GM23338 (cell line): Measurements from ENCODE around the gene CCDC9B. TPM values are rescaled to one million over a fixed set of nuclear protein-coding genes. Genes with fewer than 3 reads are reported as not detected.

ENCODE experiments used
- ATAC-seq: fragments of 200-7000 bp; cut with Tn5 transposase; 3 replicates; pipeline ENCODE4 v1.9.1; 2020
- DNase-seq: peaks from one replicate; pipeline ENCODE4 v3.0.0-alpha.2; 2015; ENCODE audit warnings: low spot score
- H2AFZ ChIP-seq: fragments of 200-600 bp; sonication (generic); 2 replicates; pipeline ENCODE4 v1.8.0; 2016; ENCODE audit warnings: antibody characterized with exemption, mild to moderate bottlenecking, moderate library complexity
- H3F3A ChIP-seq: fragments of 200-600 bp; sonication (generic); replicated peaks from 2 replicates; pipeline ENCODE4 v1.8.0; 2017; ENCODE audit warnings: antibody characterized with exemption, mixed run types, low read depth
- H3K27ac ChIP-seq: fragments of 200-600 bp; sonication (generic); 2 replicates; pipeline ENCODE4 v1.6.1; 2016; ENCODE audit warnings: low read depth
- H3K27me3 ChIP-seq: fragments of 200-600 bp; sonication (generic); 2 replicates; pipeline ENCODE4 v1.8.0; 2016; ENCODE audit warnings: mild to moderate bottlenecking, mixed run types, moderate library complexity; ENCODE audit not compliant: insufficient read depth
- H3K36me3 ChIP-seq: fragments of 200-600 bp; sonication (generic); 2 replicates; pipeline ENCODE4 v1.8.0; 2016; ENCODE audit warnings: mild to moderate bottlenecking; ENCODE audit not compliant: insufficient read depth
- H3K4me1 ChIP-seq: fragments of 200-600 bp; sonication (generic); 2 replicates; pipeline ENCODE4 v1.8.0; 2016; ENCODE audit warnings: mild to moderate bottlenecking, moderate library complexity; ENCODE audit not compliant: insufficient read depth
- H3K4me2 ChIP-seq: fragments of 200-600 bp; sonication (generic); 2 replicates; pipeline ENCODE4 v1.7.1; 2017; ENCODE audit warnings: mixed run types
- H3K4me3 ChIP-seq: fragments of 200-600 bp; sonication (generic); 2 replicates; pipeline ENCODE4 v1.6.1; 2016; ENCODE audit warnings: mixed run types
- H3K79me2 ChIP-seq: fragments of 200-600 bp; sonication (generic); replicated peaks from 2 replicates; pipeline ENCODE4 v1.8.0; 2017; ENCODE audit warnings: mild to moderate bottlenecking; ENCODE audit not compliant: insufficient read depth
- H3K9me2 ChIP-seq: fragments of 200-600 bp; sonication (generic); 2 replicates; pipeline ENCODE4 v1.8.0; 2017; ENCODE audit not compliant: insufficient read depth
- H4K20me1 ChIP-seq: fragments of 200-600 bp; sonication (generic); replicated peaks from 2 replicates; pipeline ENCODE4 v1.8.0; 2017; ENCODE audit warnings: mild to moderate bottlenecking; ENCODE audit not compliant: insufficient read depth
- H3K27ac Mint-ChIP-seq: 2 replicates; pipeline ENCODE4 v1.8.0; 2020; ENCODE audit warnings: inconsistent platforms, mild to moderate bottlenecking, moderate library complexity, mixed read lengths
- H3K27me3 Mint-ChIP-seq: 3 replicates; pipeline ENCODE4 v1.8.0; 2022; ENCODE audit warnings: low read depth, mild to moderate bottlenecking, moderate library complexity, mixed read lengths, inconsistent platforms; ENCODE audit not compliant: insufficient read depth, poor library complexity
- H3K36me3 Mint-ChIP-seq: 3 replicates; pipeline ENCODE4 v1.8.0; 2021; ENCODE audit warnings: low read depth, mild to moderate bottlenecking, inconsistent platforms, moderate library complexity, mixed read lengths
- H3K4me1 Mint-ChIP-seq: 3 replicates; pipeline ENCODE4 v1.8.0; 2020; ENCODE audit warnings: mild to moderate bottlenecking, inconsistent platforms, mixed read lengths
- H3K4me3 Mint-ChIP-seq: 3 replicates; pipeline ENCODE4 v1.8.0; 2021; ENCODE audit warnings: moderate library complexity, mild to moderate bottlenecking, inconsistent platforms, mixed read lengths
- H3K9me3 Mint-ChIP-seq: 3 replicates; pipeline ENCODE4 v1.8.0; 2020; ENCODE audit warnings: moderate library complexity, mild to moderate bottlenecking, inconsistent platforms, mixed read lengths
- CTCF ChIP-seq, 2 experiments: fragments of 200-600 bp in 1 of 2; sonication (generic) in 1 of 2; conservative IDR thresholded peaks; 2 replicates each; pipeline versions ENCODE4 v1.5.1 to v1.6.1; 2016 to 2017; ENCODE audit warnings: antibody characterized with exemption in 2 of 2, low read depth in 2 of 2, mild to moderate bottlenecking in 2 of 2, moderate library complexity in 1 of 2
- ETS1 ChIP-seq: IDR thresholded peaks from 2 replicates; pipeline ENCODE4 v1.6.1; 2016; ENCODE audit warnings: antibody characterized with exemption
- EZH2 ChIP-seq: fragments of 200-600 bp; sonication (generic); IDR thresholded peaks from one replicate; pipeline ENCODE4 v1.8.0; 2017; ENCODE audit warnings: antibody characterized with exemption, mild to moderate bottlenecking, low read depth; ENCODE audit not compliant: unreplicated experiment
- EZH2phosphoT487 ChIP-seq: fragments of 200-600 bp; sonication (generic); IDR thresholded peaks from one replicate; pipeline ENCODE4 v1.8.1; 2018; ENCODE audit warnings: antibody characterized with exemption; ENCODE audit not compliant: unreplicated experiment
- JUNB ChIP-seq: IDR thresholded peaks from one replicate; pipeline ENCODE4 v1.6.1; 2016; ENCODE audit warnings: antibody characterized with exemption; ENCODE audit not compliant: unreplicated experiment
- POLR2AphosphoS5 ChIP-seq: IDR thresholded peaks from 2 replicates; pipeline ENCODE4 v1.6.1; 2016; ENCODE audit warnings: antibody characterized with exemption, low read depth
- STAT1 ChIP-seq: IDR thresholded peaks from one replicate; pipeline ENCODE4 v1.6.1; 2016; ENCODE audit warnings: antibody characterized with exemption; ENCODE audit not compliant: unreplicated experiment
- ZNF114 ChIP-seq: fragments of 250-450 bp; sonication (Bioruptor Pico); IDR thresholded peaks from 2 replicates; pipeline ENCODE4 v1.5.0; 2020; ENCODE audit warnings: mild to moderate bottlenecking, moderate library complexity
- ZNF331 ChIP-seq: fragments of 250-450 bp; sonication (Bioruptor Pico); IDR thresholded peaks from 2 replicates; pipeline ENCODE4 v1.5.0; 2020; ENCODE audit warnings: low read depth, mild to moderate bottlenecking, moderate library complexity
- polyA plus RNA-seq: library from polyadenylated mRNA; unstranded; fragments of >200 nt; fragmentation: Nextera tagmentation; extraction: Ambion mirVana; gene quantifications from 2 replicates; pipeline ENCODE4 v1.2.1, GENCODE V29; 2016
- total RNA-seq: library from RNA; depleted of rRNA; stranded (reverse); fragments of >200 nt; shearing (Covaris generic); gene quantifications from 2 replicates; pipeline ENCODE4 v1.2.3, GENCODE V29; 2014
- TF ChIP-seq, protein P1 (sequence below): fragments of 250-450 bp; sonication (Bioruptor Pico); IDR thresholded peaks from 2 replicates; pipeline ENCODE4 v1.5.0; 2020; ENCODE audit warnings: mild to moderate bottlenecking, moderate library complexity

The CCDC9B gene
- total and polyA plus RNA-seq, 2 experiments from 2014 or later, result 0.18 to 0.97 TPM

GRCh38 chr15:40313531-40314398 lies 27.0 kb downstream of the CCDC9B start:
- Mint-ChIP-seq H3K27ac (no peak overlapping the region), H3K9me3 (no peaks in the 10 kb centered on the region), H3K36me3 (no peaks in the 10 kb centered on the region), H3K4me3 (no peak overlapping the region), H3K4me1 (peaks cover 13% of the 10 kb centered on the region), H3K27me3 (peaks cover 4% of the 10 kb centered on the region)
- Histone ChIP-seq H2AFZ (peak overlapping the region; percentile 28; the same call in 1 of the 2 replicates), H3K4me3 (no peak overlapping the region), H3K79me2 (no peaks in the 10 kb centered on the region), H3K27ac (no peak overlapping the region), H3K4me1 (peaks cover 11% of the 10 kb centered on the region), H4K20me1 (no peaks in the 10 kb centered on the region), H3K9me2 (0 out of 2 replicates have a peak, but pooled peaks cover 8% of the 10 kb centered on the region), H3K27me3 (peaks cover 3% of the 10 kb centered on the region; the same call in 1 of the 2 replicates), H3F3A (0 out of 2 replicates have a peak, but pooled peaks cover 5% of the 10 kb centered on the region), H3K36me3 (no peaks in the 10 kb centered on the region), H3K4me2 (no peak overlapping the region)
- DNase-seq, result no peak
- ATAC-seq, result no peak
- no peak for TF ChIP-seq CTCF (conservative IDR thresholded peaks at IDR 0.05; ENCODE audit: low read depth in 2 of 2)
- no peak for TF ChIP-seq JUNB
- no peak for TF ChIP-seq EZH2phosphoT487
- no peak for TF ChIP-seq ZNF114 (CRISPR knock-in tag)
- no peak for TF ChIP-seq POLR2AphosphoS5
- TF ChIP-seq, protein P1, sequence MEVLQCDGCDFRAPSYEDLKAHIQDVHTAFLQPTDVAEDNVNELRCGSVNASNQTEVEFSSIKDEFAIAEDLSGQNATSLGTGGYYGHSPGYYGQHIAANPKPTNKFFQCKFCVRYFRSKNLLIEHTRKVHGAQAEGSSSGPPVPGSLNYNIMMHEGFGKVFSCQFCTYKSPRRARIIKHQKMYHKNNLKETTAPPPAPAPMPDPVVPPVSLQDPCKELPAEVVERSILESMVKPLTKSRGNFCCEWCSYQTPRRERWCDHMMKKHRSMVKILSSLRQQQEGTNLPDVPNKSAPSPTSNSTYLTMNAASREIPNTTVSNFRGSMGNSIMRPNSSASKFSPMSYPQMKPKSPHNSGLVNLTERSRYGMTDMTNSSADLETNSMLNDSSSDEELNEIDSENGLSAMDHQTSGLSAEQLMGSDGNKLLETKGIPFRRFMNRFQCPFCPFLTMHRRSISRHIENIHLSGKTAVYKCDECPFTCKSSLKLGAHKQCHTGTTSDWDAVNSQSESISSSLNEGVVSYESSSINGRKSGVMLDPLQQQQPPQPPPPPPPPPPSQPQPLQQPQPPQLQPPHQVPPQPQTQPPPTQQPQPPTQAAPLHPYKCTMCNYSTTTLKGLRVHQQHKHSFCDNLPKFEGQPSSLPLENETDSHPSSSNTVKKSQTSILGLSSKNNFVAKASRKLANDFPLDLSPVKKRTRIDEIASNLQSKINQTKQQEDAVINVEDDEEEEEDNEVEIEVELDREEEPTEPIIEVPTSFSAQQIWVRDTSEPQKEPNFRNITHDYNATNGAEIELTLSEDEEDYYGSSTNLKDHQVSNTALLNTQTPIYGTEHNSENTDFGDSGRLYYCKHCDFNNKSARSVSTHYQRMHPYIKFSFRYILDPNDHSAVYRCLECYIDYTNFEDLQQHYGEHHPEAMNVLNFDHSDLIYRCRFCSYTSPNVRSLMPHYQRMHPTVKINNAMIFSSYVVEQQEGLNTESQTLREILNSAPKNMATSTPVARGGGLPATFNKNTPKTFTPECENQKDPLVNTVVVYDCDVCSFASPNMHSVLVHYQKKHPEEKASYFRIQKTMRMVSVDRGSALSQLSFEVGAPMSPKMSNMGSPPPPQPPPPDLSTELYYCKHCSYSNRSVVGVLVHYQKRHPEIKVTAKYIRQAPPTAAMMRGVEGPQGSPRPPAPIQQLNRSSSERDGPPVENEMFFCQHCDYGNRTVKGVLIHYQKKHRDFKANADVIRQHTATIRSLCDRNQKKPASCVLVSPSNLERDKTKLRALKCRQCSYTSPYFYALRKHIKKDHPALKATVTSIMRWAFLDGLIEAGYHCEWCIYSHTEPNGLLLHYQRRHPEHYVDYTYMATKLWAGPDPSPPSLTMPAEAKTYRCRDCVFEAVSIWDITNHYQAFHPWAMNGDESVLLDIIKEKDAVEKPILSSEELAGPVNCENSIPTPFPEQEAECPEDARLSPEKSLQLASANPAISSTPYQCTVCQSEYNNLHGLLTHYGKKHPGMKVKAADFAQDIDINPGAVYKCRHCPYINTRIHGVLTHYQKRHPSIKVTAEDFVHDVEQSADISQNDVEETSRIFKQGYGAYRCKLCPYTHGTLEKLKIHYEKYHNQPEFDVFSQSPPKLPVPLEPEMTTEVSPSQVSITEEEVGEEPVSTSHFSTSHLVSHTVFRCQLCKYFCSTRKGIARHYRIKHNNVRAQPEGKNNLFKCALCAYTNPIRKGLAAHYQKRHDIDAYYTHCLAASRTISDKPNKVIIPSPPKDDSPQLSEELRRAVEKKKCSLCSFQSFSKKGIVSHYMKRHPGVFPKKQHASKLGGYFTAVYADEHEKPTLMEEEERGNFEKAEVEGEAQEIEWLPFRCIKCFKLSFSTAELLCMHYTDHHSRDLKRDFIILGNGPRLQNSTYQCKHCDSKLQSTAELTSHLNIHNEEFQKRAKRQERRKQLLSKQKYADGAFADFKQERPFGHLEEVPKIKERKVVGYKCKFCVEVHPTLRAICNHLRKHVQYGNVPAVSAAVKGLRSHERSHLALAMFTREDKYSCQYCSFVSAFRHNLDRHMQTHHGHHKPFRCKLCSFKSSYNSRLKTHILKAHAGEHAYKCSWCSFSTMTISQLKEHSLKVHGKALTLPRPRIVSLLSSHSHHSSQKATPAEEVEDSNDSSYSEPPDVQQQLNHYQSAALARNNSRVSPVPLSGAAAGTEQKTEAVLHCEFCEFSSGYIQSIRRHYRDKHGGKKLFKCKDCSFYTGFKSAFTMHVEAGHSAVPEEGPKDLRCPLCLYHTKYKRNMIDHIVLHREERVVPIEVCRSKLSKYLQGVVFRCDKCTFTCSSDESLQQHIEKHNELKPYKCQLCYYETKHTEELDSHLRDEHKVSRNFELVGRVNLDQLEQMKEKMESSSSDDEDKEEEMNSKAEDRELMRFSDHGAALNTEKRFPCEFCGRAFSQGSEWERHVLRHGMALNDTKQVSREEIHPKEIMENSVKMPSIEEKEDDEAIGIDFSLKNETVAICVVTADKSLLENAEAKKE (CRISPR knock-in tag), result no peak
- TF ChIP-seq EZH2, result no peak
- TF ChIP-seq STAT1, result no peak
- TF ChIP-seq ZNF331, result no peak
- TF ChIP-seq ETS1, result no peak
